Measurements from ENCODE around the gene ALG13. TPM values are rescaled to one million over a fixed set of nuclear protein-coding genes. Genes with fewer than 3 reads are reported as not detected.

Gene ALG13
- polyA plus RNA-seq, 3 donors from 2014 or later = 29.7 to 38.2 (median 34.5) TPM

Other genes with a start within 250 kb of the ALG13 start
- not detected for gene SERTM2, start 169.5 kb upstream of the ALG13 start, polyA plus RNA-seq
- not detected for gene TRPC5OS, start 195.0 kb downstream of the ALG13 start, polyA plus RNA-seq

Measured in immature natural killer cell (primary cell).